Neuronal stem cell (in vitro differentiated cells): Measurements from ENCODE around the gene SYNGR2.

Source experiments
- DNase-seq: peaks from one replicate; pipeline ENCODE4 v3.0.0-alpha.2; 2013; ENCODE audit warnings: low spot score
- H2AFZ ChIP-seq: one replicate; pipeline ENCODE4 v1.6.1; 2013; ENCODE audit warnings: mild to moderate bottlenecking, low read length, inconsistent platforms
- H2AK5ac ChIP-seq: 2 replicates; pipeline ENCODE4 v1.6.1; 2013; ENCODE audit warnings: low read depth, mild to moderate bottlenecking, inconsistent platforms, low read length, moderate library complexity, mixed read lengths
- H2BK120ac ChIP-seq: 2 replicates; pipeline ENCODE4 v1.6.1; 2013; ENCODE audit warnings: low read depth, mild to moderate bottlenecking, inconsistent platforms, low read length, moderate library complexity, mixed read lengths
- H2BK12ac ChIP-seq: one replicate; pipeline ENCODE4 v1.6.1; 2013; ENCODE audit warnings: low read length, inconsistent platforms
- H2BK15ac ChIP-seq: 2 replicates; pipeline ENCODE4 v1.6.1; 2013; ENCODE audit warnings: mild to moderate bottlenecking, low read length, inconsistent platforms, mixed read lengths
- H2BK5ac ChIP-seq: one replicate; pipeline ENCODE4 v1.6.1; 2013; ENCODE audit warnings: inconsistent platforms, mild to moderate bottlenecking, low read length, moderate library complexity
- H3K14ac ChIP-seq: one replicate; pipeline ENCODE4 v1.6.1; 2013; ENCODE audit warnings: low read length, inconsistent platforms
- H3K18ac ChIP-seq: 2 replicates; pipeline ENCODE4 v1.6.1; 2013; ENCODE audit warnings: low read length, inconsistent platforms
- H3K23ac ChIP-seq: 2 replicates; pipeline ENCODE4 v1.6.1; 2013; ENCODE audit warnings: low read depth, mild to moderate bottlenecking, mixed read lengths, low read length, inconsistent platforms; ENCODE audit not compliant: poor library complexity
- H3K27ac ChIP-seq: replicated peaks from 3 replicates; pipeline ENCODE4 v1.5.1; 2013; ENCODE audit warnings: low read length, inconsistent platforms
- H3K27me3 ChIP-seq, 3 experiments: 2 replicates each; pipeline ENCODE4 v1.6.1; 2013; ENCODE audit warnings: low read length in 3 of 3, mild to moderate bottlenecking in 2 of 3, inconsistent platforms in 1 of 3, low read depth in 1 of 3, mixed read lengths in 1 of 3, moderate library complexity in 1 of 3; ENCODE audit not compliant: control insufficient read depth in 3 of 3, insufficient read depth in 3 of 3
- H3K36me3 ChIP-seq, 2 donors: replicated peaks in 1 of 2; 2 replicates each; pipeline ENCODE4 v1.6.1; 2013; ENCODE audit warnings: low read length in 2 of 2; ENCODE audit not compliant: control insufficient read depth in 2 of 2, insufficient read depth in 2 of 2
- H3K4ac ChIP-seq: 2 replicates; pipeline ENCODE4 v1.6.1; 2013; ENCODE audit warnings: inconsistent platforms, mild to moderate bottlenecking, low read length, moderate library complexity
- H3K4me1 ChIP-seq, 2 donors: 1 replicate in 1 of 2; 2 replicates in 1 of 2; pipeline ENCODE4 v1.6.1; 2013; ENCODE audit warnings: low read length in 2 of 2, low read depth in 1 of 2; ENCODE audit not compliant: control insufficient read depth in 2 of 2, insufficient read depth in 1 of 2
- H3K4me2 ChIP-seq: one replicate; pipeline ENCODE4 v1.6.1; 2013; ENCODE audit warnings: mild to moderate bottlenecking, low read length, inconsistent platforms; ENCODE audit not compliant: insufficient read depth, poor library complexity, severe bottlenecking
- H3K4me3 ChIP-seq, 2 donors: 2 replicates each; pipeline ENCODE4 v1.5.1; 2013; ENCODE audit warnings: low read length in 2 of 2, mild to moderate bottlenecking in 2 of 2, inconsistent platforms in 1 of 2, moderate library complexity in 1 of 2
- H3K79me1 ChIP-seq: one replicate; pipeline ENCODE4 v1.6.1; 2013; ENCODE audit warnings: low read depth, mild to moderate bottlenecking, inconsistent platforms, low read length, moderate library complexity
- H3K9ac ChIP-seq: one replicate; pipeline ENCODE4 v1.6.1; 2013; ENCODE audit warnings: mild to moderate bottlenecking, low read depth, low read length, inconsistent platforms; ENCODE audit not compliant: poor library complexity
- H3K9me3 ChIP-seq, 2 donors: replicated peaks in 1 of 2; 2 replicates each; pipeline versions ENCODE3 to v1.6.1; 2013; ENCODE audit warnings: low read length in 2 of 2, mild to moderate bottlenecking in 2 of 2, inconsistent platforms in 1 of 2, low read depth in 1 of 2, mixed read lengths in 1 of 2, moderate library complexity in 1 of 2; ENCODE audit not compliant: control insufficient read depth in 2 of 2, insufficient read depth in 1 of 2
- H4K8ac ChIP-seq: one replicate; pipeline ENCODE4 v1.6.1; 2013; ENCODE audit warnings: low read depth, mild to moderate bottlenecking, inconsistent platforms, low read length, moderate library complexity
- H4K91ac ChIP-seq: one replicate; pipeline ENCODE4 v1.6.1; 2013; ENCODE audit warnings: low read length, low read depth, mild to moderate bottlenecking, inconsistent platforms; ENCODE audit not compliant: poor library complexity
- WGBS, 2 donors: extraction: QIAGEN DNeasy Blood & Tissue Kit; methylation state at CpG; one replicate each; pipeline ENCODE4 v1.1.7; 2013; ENCODE audit warnings: missing lambda C conversion rate in 2 of 2, mixed read lengths in 1 of 2; ENCODE audit not compliant: insufficient read length in 2 of 2, insufficient replicate concordance in 1 of 2; ENCODE audit errors: extremely low coverage in 2 of 2; 5-methylcytosine and 5-hydroxymethylcytosine counted together

The SYNGR2 gene

GRCh38 chr17:78180083-78180482 is 11.7 kb downstream of the SYNGR2 start:
- H3K27ac ChIP-seq: no peak overlapping the region

DNA sequence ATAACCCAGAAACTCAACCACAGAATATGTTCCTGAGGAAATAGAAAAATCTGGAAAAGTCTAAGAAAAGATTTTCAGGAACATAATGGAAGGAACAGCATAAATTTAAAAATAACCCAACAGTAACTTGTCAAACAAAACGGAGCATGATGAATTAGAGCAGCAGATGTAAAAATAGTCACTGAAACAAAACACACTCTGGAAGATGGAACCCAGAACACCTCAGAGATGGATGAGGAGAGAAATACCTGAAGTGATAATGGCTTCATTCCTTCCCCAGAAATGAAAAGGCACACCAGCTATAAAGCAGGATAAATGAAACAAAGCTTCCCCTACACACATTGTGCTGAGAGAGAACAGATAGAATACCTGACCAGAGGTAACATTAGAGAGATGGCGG is 12.1 kb downstream of the SYNGR2 start:
- Histone ChIP-seq H3K4me2 (no peak overlapping the region), H2AK5ac (no peak overlapping the region), H3K4ac (no peak overlapping the region), H3K9ac (no peak overlapping the region), H3K18ac (no peak overlapping the region), H2BK12ac (no peak overlapping the region), H4K91ac (no peak overlapping the region), H3K79me1 (peaks cover 5% of the 10 kb centered on the region), H2BK15ac (no peak overlapping the region), H3K36me3 (peaks cover 51 to 95% of the 10 kb centered on the region in 2 donors), H2AFZ (no peak overlapping the region), H3K14ac (no peak overlapping the region), H4K8ac (no peak overlapping the region), H3K9me3 (peaks cover 0 to 2% of the 10 kb centered on the region in 2 donors), H3K4me1 (peaks cover 10 to 11% of the 10 kb centered on the region in 2 donors), H3K23ac (no peak overlapping the region), H3K4me3 (no peak overlapping the region), H3K27me3 (no peaks in the 10 kb centered on the region), H3K27ac (no peak overlapping the region), H2BK120ac (no peak overlapping the region), H2BK5ac (no peak overlapping the region)
- no CpG with 5 or more reads among the region's 2 CpGs for WGBS, 2 donors
- no peak for DNase-seq

More at GRCh38 chr17:78180083-78180482, 11.7 kb downstream of the SYNGR2 start:
- H2AFZ ChIP-seq: no peak overlapping the region
- no peak overlapping the region for H3K23ac ChIP-seq
- H2AK5ac ChIP-seq: no peak overlapping the region
- no peak overlapping the region for H4K91ac ChIP-seq
- no peak overlapping the region for H4K8ac ChIP-seq
- no peak overlapping the region for H3K14ac ChIP-seq
- peaks cover 5% of the 10 kb centered on the region for H3K79me1 ChIP-seq
- H2BK12ac ChIP-seq: no peak overlapping the region
- peaks cover 55 to 95% of the 10 kb centered on the region in 2 donors for H3K36me3 ChIP-seq
- no peak overlapping the region for H3K9ac ChIP-seq
- WGBS, 2 donors: no CpG with 5 or more reads among the region's 14 CpGs
- peaks cover 0 to 2% of the 10 kb centered on the region in 2 donors for H3K9me3 ChIP-seq
- DNase-seq: no peak
- peaks cover 7% of the 10 kb centered on the region in 2 donors for H3K4me1 ChIP-seq
- H3K4me2 ChIP-seq: no peak overlapping the region
- H2BK5ac ChIP-seq: no peak overlapping the region
- no peak overlapping the region for H3K4ac ChIP-seq
- H3K4me3 ChIP-seq: no peak overlapping the region
- no peak overlapping the region for H2BK120ac ChIP-seq
- H3K18ac ChIP-seq: no peak overlapping the region
- no peak overlapping the region for H2BK15ac ChIP-seq
- H3K27me3 ChIP-seq: no peaks in the 10 kb centered on the region

DNA sequence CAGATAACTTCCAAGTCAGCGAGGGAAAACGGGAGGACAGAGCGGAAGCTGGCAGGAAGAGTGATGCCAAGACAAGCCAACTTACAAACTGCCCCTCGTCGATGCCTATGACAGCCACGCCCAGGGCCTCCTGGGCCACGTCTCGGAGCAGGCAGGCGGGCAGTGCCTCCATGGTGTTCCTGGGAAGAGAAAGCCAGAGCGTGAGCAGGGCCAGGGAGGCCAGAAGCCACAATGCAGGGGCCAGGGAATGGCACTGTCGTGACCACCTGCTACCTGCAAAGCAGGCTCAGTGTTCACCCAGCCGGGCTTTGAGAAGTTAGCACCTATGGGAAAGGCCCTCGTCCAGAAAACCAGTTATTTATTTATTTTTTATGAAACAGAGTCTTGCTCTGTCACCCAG is 14.1 kb downstream of the SYNGR2 start:
- Histone ChIP-seq H3K36me3 (peaks cover 44 to 80% of the 10 kb centered on the region in 2 donors), H2BK15ac (no peak overlapping the region), H3K4me3 (no peak overlapping the region), H2AK5ac (no peak overlapping the region), H4K8ac (no peak overlapping the region), H3K9me3 (peaks cover 0 to 2% of the 10 kb centered on the region in 2 donors), H2AFZ (no peak overlapping the region), H3K4ac (no peak overlapping the region), H3K27me3 (no peaks in the 10 kb centered on the region), H2BK120ac (no peak overlapping the region), H3K18ac (no peak overlapping the region), H2BK12ac (no peak overlapping the region), H4K91ac (no peak overlapping the region), H3K4me2 (no peak overlapping the region), H3K79me1 (peaks cover 10% of the 10 kb centered on the region), H3K9ac (no peak overlapping the region), H3K27ac (no peak overlapping the region), H3K4me1 (peaks cover 16 to 23% of the 10 kb centered on the region in 2 donors), H2BK5ac (no peak overlapping the region), H3K23ac (no peak overlapping the region), H3K14ac (no peak overlapping the region)
- no peak for DNase-seq
- WGBS, 2 donors: no CpG with 5 or more reads among the region's 13 CpGs

DNA sequence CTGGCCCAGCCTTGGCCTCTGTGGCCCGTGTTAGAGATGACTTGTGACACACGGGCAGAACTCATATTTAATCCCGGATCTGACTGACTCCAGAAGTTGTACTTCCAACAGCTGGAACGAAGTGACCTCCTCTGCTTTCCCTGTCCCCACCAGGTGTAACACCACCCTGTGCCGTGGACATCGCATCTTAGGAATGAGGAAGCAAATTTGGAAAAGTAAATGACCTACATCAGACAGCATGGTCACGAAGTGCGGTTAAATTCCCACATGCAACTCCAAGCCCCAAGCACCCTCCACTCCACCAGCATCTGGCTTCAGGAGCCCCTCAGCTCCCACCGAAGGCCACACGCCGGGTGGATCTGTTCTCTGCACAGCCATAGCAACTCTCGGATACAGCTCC is 15.5 kb downstream of the SYNGR2 start:
- Histone ChIP-seq H3K4me3 (peak overlapping the region in 1 of 2 donors; percentile 3), H3K27me3 (no peaks in the 10 kb centered on the region), H3K18ac (no peak overlapping the region), H3K9ac (no peak overlapping the region), H3K4me1 (peaks cover 18 to 23% of the 10 kb centered on the region in 2 donors), H3K4ac (no peak overlapping the region), H4K91ac (no peak overlapping the region), H3K36me3 (peaks cover 38 to 70% of the 10 kb centered on the region in 2 donors), H2BK15ac (no peak overlapping the region), H2AK5ac (no peak overlapping the region), H4K8ac (no peak overlapping the region), H3K27ac (no peak overlapping the region), H3K4me2 (no peak overlapping the region), H3K23ac (no peak overlapping the region), H2BK120ac (no peak overlapping the region), H3K9me3 (no peaks in the 10 kb centered on the region), H3K14ac (no peak overlapping the region), H2BK12ac (no peak overlapping the region), H2BK5ac (no peak overlapping the region), H2AFZ (no peak overlapping the region), H3K79me1 (peaks cover 10% of the 10 kb centered on the region)
- DNase-seq: no peak
- no CpG with 5 or more reads among the region's 12 CpGs for WGBS, 2 donors
